ENCODE data around the gene MYLK.

Gene MYLK

DNA sequence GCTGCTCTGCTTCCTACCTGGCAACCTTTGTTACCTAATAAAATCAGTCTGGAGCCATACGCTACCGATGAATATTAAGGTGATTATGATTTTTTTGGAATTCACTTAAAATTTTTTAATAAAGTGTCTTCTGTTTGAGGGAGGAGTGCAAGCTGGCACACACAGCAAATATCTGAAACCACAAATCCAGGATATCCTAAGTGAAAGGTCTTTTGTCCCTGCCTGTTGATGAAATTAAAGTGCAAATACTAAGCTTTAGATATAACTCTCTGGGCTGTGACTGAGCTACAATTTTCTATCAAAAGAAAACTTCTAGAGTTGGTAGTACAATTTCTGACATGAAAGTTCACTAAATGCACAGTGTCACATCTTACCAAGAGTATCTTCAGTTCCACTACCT lies 322.9 kb downstream of the MYLK start:
- H3K4me3 ChIP-seq (ENCODE audit: low read depth, low read length), result no peak overlapping the region
- no peak for DNase-seq (ENCODE audit: low read depth)
